Thoracic aorta (tissue), 2 donors: ENCODE results near the gene MADD. TPM values are rescaled to one million over a fixed set of nuclear protein-coding genes. Genes with fewer than 3 reads are reported as not detected.

ENCODE experiments used
- ATAC-seq: fragments of 150-250 bp; one replicate; pipeline ENCODE4 v1.8.0; 2017; ENCODE audit warnings: low read depth; ENCODE audit not compliant: insufficient number of reproducible peaks, low FRiP score
- DNase-seq: peaks from one replicate; pipeline ENCODE4 v3.0.0-alpha.2; 2020; ENCODE audit warnings: low spot score
- H3K27ac ChIP-seq, 2 donors: fragments of 200-600 bp; sonication (generic); 1 replicate in 1 of 2; 2 replicates in 1 of 2; pipeline ENCODE4 v1.5.1; 2016; ENCODE audit warnings: mild to moderate bottlenecking in 2 of 2, moderate library complexity in 2 of 2
- H3K27me3 ChIP-seq: fragments of 200-600 bp; sonication (generic); replicated peaks from 2 replicates; pipeline ENCODE4 v1.6.0; 2016; ENCODE audit warnings: mild to moderate bottlenecking; ENCODE audit not compliant: insufficient read depth
- H3K36me3 ChIP-seq: fragments of 200-600 bp; sonication (generic); one replicate; pipeline ENCODE4 v1.5.1; 2016
- H3K4me1 ChIP-seq, 2 donors: fragments of 200-600 bp; sonication (generic); 1 replicate in 1 of 2; 2 replicates in 1 of 2; pipeline versions ENCODE4 v1.5.1 to v1.6.0; 2016; ENCODE audit warnings: low read depth in 2 of 2, mild to moderate bottlenecking in 1 of 2; ENCODE audit not compliant: control insufficient read depth in 1 of 2
- H3K4me3 ChIP-seq: fragments of 200-600 bp; sonication (generic); 2 replicates; pipeline ENCODE4 v1.5.1; 2016; ENCODE audit warnings: mild to moderate bottlenecking
- H3K9me3 ChIP-seq: fragments of 200-600 bp; sonication (generic); 2 replicates; pipeline ENCODE4 v1.5.1; 2016
- total RNA-seq, 2 donors: library from RNA; depleted of rRNA; stranded (reverse); fragments of >200 nt; gene quantifications; one replicate each; pipeline versions ENCODE4 v1.1.0 to v1.2.3, GENCODE V29; 2016
- TF ChIP-seq, protein P1 (sequence below): fragments of 200-600 bp; sonication (generic); IDR thresholded peaks from one replicate; pipeline ENCODE4 v1.5.1; 2019; ENCODE audit warnings: antibody characterized with exemption

The MADD gene
- total RNA-seq, 2 donors from 2014 or later, result 58.9 to 74.3 TPM

DNA sequence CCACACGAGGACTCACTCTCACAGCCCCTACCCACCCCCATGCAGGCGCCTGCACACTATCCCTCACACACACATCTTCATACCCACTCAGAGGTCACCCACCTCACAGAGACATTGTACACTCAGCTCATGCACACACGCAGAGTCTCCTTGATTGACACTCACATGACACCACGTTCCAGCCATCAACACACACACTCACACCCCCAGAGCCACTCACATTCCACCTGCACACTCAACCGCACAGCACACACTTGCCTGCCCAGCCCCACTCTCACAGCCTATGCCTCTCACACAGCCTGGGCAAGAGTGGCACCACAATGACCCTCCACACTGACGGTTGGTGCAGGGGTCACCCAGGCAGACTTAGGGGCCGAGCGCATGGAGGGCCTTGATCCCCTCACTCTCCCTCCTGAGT lies 106.2 kb downstream of the MADD start:
- Histone ChIP-seq H3K27ac (peak overlapping the region in 1 of 2 donors; percentile 57), H3K27me3 (no peaks in the 10 kb centered on the region), H3K4me3 (peak overlapping the region; percentile 67), H3K4me1 (no peaks in the 10 kb centered on the region), H3K9me3 (no peaks in the 10 kb centered on the region), H3K36me3 (no peaks in the 10 kb centered on the region)
- no peak for DNase-seq
- TF ChIP-seq, protein P1, sequence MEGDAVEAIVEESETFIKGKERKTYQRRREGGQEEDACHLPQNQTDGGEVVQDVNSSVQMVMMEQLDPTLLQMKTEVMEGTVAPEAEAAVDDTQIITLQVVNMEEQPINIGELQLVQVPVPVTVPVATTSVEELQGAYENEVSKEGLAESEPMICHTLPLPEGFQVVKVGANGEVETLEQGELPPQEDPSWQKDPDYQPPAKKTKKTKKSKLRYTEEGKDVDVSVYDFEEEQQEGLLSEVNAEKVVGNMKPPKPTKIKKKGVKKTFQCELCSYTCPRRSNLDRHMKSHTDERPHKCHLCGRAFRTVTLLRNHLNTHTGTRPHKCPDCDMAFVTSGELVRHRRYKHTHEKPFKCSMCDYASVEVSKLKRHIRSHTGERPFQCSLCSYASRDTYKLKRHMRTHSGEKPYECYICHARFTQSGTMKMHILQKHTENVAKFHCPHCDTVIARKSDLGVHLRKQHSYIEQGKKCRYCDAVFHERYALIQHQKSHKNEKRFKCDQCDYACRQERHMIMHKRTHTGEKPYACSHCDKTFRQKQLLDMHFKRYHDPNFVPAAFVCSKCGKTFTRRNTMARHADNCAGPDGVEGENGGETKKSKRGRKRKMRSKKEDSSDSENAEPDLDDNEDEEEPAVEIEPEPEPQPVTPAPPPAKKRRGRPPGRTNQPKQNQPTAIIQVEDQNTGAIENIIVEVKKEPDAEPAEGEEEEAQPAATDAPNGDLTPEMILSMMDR, result no peak
- no peak for ATAC-seq

DNA sequence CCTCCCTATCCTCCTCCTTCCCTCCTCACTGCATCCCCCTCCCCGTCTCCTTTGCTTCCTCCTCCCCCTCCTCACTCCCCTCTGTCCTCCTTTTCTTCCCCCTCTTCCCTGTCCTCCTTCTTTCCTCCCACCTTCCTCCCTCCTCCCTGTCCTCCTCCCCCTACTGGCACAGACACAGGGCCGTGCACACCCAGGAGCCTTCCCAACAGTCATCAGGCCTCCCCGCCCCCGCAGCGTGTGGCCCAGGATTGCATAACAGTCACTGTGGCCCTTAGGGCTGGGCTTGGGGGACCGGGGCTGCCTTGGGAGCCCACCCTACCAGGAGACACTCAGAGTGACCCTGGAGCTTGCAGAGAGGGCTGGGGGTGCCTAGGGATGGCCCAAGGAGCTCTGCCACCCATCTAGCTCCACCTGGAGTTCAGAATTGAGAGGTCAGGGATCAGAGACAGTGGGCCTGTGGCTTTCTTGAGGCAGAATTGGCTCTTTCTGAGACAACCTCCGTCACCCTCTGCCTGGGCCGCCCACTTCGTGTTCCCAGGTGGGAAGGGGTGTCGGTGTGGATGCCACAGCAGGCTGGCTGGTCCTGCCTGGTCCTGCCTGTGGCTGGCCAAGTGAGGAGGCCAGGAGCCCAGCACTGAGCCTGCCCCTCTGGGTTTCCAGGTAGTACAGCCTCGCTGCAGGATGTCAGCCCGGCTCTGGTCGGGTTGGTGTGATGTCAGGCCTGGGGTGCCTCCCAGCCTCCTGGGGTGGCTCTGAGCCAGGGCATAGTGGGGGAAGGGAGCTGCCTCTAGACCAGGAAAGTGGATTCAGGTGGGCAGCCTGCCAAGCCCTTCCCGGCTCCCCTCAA lies 106.8 kb downstream of the MADD start:
- ATAC-seq, result no peak
- Histone ChIP-seq H3K4me3 (peak overlapping the region; percentile 67), H3K27ac (peak overlapping the region in 1 of 2 donors; percentile 57)

DNA sequence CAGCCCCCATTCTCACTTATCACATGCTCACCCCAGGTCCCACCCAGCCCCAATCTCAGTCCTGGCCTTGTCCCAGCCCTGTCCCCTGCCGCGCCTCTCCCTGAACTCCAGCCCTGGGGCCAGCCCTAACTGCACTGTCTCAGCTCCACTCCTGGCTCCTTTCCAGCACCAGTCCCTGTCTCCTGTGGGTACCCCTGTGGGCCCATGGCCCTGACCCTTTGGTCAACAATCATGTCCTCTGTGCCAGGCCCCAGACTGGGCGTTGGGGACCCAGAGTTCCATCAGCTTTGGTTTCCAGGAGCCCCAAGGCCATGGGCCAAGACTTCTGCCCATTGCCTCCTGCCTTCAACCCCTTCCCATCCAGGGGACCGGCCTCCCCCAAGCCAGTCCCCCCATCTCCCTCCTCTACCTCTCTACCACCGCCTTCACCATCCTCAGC lies 107.7 kb downstream of the MADD start:
- no peak for ATAC-seq
- no peak for DNase-seq
- H3K9me3 ChIP-seq, result no peaks in the 10 kb centered on the region
- H3K27ac ChIP-seq, result peak overlapping the region in 1 of 2 donors; percentile 57
- H3K4me1 ChIP-seq, result no peaks in the 10 kb centered on the region
- no peaks in the 10 kb centered on the region for H3K27me3 ChIP-seq
- peak overlapping the region; percentile 67 for H3K4me3 ChIP-seq
- no peaks in the 10 kb centered on the region for H3K36me3 ChIP-seq
- TF ChIP-seq, protein P1, result no peak

More for the DNA sequence above, 106.8 kb downstream of the MADD start:
- Histone ChIP-seq H3K36me3 (no peaks in the 10 kb centered on the region), H3K9me3 (no peaks in the 10 kb centered on the region), H3K27me3 (no peaks in the 10 kb centered on the region), H3K4me1 (no peaks in the 10 kb centered on the region)
- no peak for DNase-seq
- TF ChIP-seq, protein P1, result no peak

DNA sequence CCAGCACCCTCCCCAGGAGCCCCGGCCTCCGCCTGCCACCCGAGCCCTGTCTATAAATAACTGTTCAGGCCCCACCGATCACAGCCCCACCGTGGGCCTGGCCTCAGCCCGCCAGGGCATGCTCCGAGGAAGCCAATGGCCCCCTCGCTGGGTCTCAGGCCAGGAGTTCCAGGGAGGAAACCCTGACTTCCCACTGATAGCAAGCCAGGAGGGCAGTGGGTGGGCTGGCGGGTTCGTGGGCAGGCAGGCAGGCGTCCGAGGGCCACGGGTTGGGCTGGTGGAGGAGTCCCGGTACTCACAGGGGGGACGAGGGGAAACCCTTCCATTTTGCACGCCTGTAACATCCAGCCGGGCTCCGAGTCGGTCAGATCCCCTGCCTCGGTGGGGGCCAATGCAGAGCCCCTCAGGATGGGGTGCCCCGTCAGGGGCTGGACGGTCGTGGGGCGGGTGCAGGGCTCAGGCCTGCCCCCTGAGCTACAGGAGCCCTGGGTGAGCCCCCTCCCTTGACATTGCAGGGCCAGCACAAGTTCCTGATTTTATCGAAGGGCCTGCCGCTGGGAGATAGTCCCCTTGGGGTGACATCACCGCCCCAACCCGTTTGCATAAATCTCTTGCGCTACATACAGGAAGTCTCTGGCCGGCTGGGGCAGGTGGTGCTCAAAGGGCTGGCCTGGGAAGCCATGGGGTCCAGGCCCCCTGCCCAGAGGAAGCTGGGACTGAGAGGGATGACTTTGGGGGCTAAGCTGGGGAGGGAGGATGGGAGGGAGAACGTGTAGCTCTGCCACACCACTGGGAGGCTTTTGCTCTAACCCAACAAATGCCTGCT lies 108.3 kb downstream of the MADD start, which contains the start of gene SPI1:
TSS of gene SPI1 (minus strand) at position 538 of the 826 bp plus-strand sequence. CDS start at position 344, 194 bp downstream.
- DNase-seq (no peak), ATAC-seq (no peak)
- no peaks in the 10 kb centered on the region for H3K36me3 ChIP-seq
- TF ChIP-seq, protein P1, result no peak
- H3K4me3 ChIP-seq, result peak within 1 kb of the TSS; percentile 67
- no peaks in the 10 kb centered on the region for H3K4me1 ChIP-seq
- H3K9me3 ChIP-seq, result no peaks in the 10 kb centered on the region
- H3K27ac ChIP-seq, result peak within 1 kb of the TSS in 1 of 2 donors; percentile 57
- no peaks in the 10 kb centered on the region for H3K27me3 ChIP-seq

DNA sequence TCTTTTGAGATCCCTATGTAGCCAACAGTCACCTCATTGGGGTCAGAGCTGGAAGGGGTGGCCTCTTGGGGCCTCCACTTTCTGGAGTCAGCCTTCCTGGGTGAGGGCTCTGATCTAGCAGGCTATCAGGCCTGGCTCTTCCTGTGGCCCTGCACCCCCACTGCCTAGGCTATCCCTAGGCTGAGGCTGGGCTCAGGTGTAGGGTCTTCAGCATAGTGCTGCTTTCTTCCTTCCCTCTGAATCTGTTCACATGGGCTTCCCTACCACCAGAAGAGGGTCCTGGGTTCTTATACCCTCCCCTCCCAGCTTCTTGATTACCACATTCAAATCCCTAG lies 108.9 kb downstream of the MADD start:
- TF ChIP-seq, protein P1, result no peak
- H3K4me3 ChIP-seq, result no peak overlapping the region
- DNase-seq, result no peak
- H3K36me3 ChIP-seq, result no peaks in the 10 kb centered on the region
- no peak for ATAC-seq
- no peaks in the 10 kb centered on the region for H3K27me3 ChIP-seq
- peak overlapping the region in 1 of 2 donors; percentile 27 for H3K27ac ChIP-seq
- no peaks in the 10 kb centered on the region for H3K4me1 ChIP-seq
- H3K9me3 ChIP-seq, result no peaks in the 10 kb centered on the region
